HCT116 (cell line): Measurements from ENCODE around the gene SAMD4A.

ENCODE experiments used
- CTCF ChIP-seq, 3 experiments: fragments of 200-600 bp in 1 of 3; sonication (generic) in 1 of 3; IDR thresholded peaks in 2 of 3; conservative IDR thresholded peaks in 1 of 3; 2 replicates each; pipeline ENCODE4 v1.5.1; 2012 to 2017; ENCODE audit warnings: low read depth in 2 of 3, low read length in 2 of 3, antibody characterized with exemption in 1 of 3, borderline replicate concordance in 1 of 3, control low read depth in 1 of 3, mild to moderate bottlenecking in 1 of 3, mixed read lengths in 1 of 3, mixed run types in 1 of 3, moderate library complexity in 1 of 3; ENCODE audit not compliant: insufficient read depth in 1 of 3
- REST ChIP-seq: IDR thresholded peaks from 2 replicates; pipeline ENCODE4 v1.6.1; 2012; ENCODE audit warnings: low read depth

GRCh38 chr14:54784060-54784459 is 217.1 kb downstream of the SAMD4A start:
- TF ChIP-seq CTCF (IDR thresholded peaks at IDR 0.05 in 2 of 3, conservative IDR thresholded peaks at IDR 0.05 in 1 of 3; ENCODE audit: borderline replicate concordance in 1 of 3, insufficient read depth in 1 of 3, low read depth in 2 of 3, low read length in 2 of 3), result no peak
- TF ChIP-seq REST, result no peak
